HG03097 (cell line): ENCODE results near the gene SH3PXD2A.

ENCODE experiments used
- ATAC-seq: cut with Tn5 transposase; IDR thresholded peaks from one replicate; pipeline ENCODE4 v1.9.1; 2021; ENCODE audit not compliant: unreplicated experiment, low FRiP score

The SH3PXD2A gene

GRCh38 chr10:103660364-103661197, 194.8 kb downstream of the SH3PXD2A start:
- ATAC-seq, result peak; percentile 11

GRCh38 chr10:103659674-103660363, 195.6 kb downstream of the SH3PXD2A start:
- peak; percentile 65 for ATAC-seq

- no peak for ATAC-seq
Observed at GRCh38 chr10:103658049-103658577, 197.3 kb downstream of the SH3PXD2A start.

GRCh38 chr10:103657061-103657591, 198.2 kb downstream of the SH3PXD2A start:
- no peak for ATAC-seq

GRCh38 chr10:103654925-103655324, 200.5 kb downstream of the SH3PXD2A start:
- ATAC-seq, result no peak

- no peak for ATAC-seq
Observed at GRCh38 chr10:103653581-103654037, 201.8 kb downstream of the SH3PXD2A start.

- ATAC-seq, result no peak
Observed at GRCh38 chr10:103652599-103653281, 202.6 kb downstream of the SH3PXD2A start.

- ATAC-seq, result no peak
Observed at GRCh38 chr10:103651783-103652476, 203.4 kb downstream of the SH3PXD2A start.

- no peak for ATAC-seq
Observed at GRCh38 chr10:103651333-103651732, 204.0 kb downstream of the SH3PXD2A start.

- ATAC-seq, result no peak
Observed at GRCh38 chr10:103649654-103650423, 205.5 kb downstream of the SH3PXD2A start.

GRCh38 chr10:103648636-103649532, 206.5 kb downstream of the SH3PXD2A start:
- ATAC-seq, result no peak

- no peak for ATAC-seq
Observed at GRCh38 chr10:103648251-103648635, 207.1 kb downstream of the SH3PXD2A start.

- no peak for ATAC-seq
Observed at GRCh38 chr10:103646304-103646703, 209.1 kb downstream of the SH3PXD2A start.

- ATAC-seq, result no peak
Observed at GRCh38 chr10:103645141-103646054, 210.0 kb downstream of the SH3PXD2A start.

- no peak for ATAC-seq
Observed at GRCh38 chr10:103643381-103643780, 212.0 kb downstream of the SH3PXD2A start.

GRCh38 chr10:103641326-103641725, 214.1 kb downstream of the SH3PXD2A start:
- no peak for ATAC-seq

GRCh38 chr10:103640436-103641181, 214.8 kb downstream of the SH3PXD2A start:
- ATAC-seq, result no peak
